OCI-LY7 (cell line): ENCODE measurements around the gene CYBRD1.

Experiments used
- EZH2phosphoT487 ChIP-seq: fragments of 200-600 bp; sonication (generic); IDR thresholded peaks from 2 replicates; pipeline ENCODE4 v1.6.1; 2018; ENCODE audit warnings: low read depth, borderline replicate concordance, mild to moderate bottlenecking, mixed run types, antibody characterized with exemption, low read length, moderate library complexity, mixed read lengths
- TF ChIP-seq, protein P1 (sequence below): fragments of 200-600 bp; sonication (generic); conservative IDR thresholded peaks from 2 replicates; pipeline ENCODE4 v1.5.1; 2014; ENCODE audit warnings: mild to moderate bottlenecking, antibody characterized with exemption, low read length, moderate library complexity, mixed read lengths

DNA sequence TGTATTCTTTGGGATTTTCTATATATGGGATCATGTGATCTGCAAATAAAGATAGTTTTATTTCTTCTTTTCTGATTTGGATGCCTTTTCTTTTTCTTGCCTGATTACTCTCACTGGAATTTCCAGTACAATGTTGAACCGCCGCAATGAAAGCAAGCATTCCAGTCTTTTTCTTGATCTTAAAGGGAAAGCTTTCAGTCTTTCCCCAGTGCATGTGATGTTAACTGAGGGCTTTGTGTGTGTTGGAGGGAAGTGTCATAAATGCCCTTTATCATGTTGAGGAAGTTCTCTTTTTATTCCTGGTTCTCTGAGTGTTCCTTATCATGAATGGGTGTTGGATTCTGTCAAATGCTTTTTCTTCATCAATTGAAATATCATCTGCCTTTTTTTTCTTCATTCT lies 16.9 kb upstream of the CYBRD1 start:
- TF ChIP-seq, protein P1, sequence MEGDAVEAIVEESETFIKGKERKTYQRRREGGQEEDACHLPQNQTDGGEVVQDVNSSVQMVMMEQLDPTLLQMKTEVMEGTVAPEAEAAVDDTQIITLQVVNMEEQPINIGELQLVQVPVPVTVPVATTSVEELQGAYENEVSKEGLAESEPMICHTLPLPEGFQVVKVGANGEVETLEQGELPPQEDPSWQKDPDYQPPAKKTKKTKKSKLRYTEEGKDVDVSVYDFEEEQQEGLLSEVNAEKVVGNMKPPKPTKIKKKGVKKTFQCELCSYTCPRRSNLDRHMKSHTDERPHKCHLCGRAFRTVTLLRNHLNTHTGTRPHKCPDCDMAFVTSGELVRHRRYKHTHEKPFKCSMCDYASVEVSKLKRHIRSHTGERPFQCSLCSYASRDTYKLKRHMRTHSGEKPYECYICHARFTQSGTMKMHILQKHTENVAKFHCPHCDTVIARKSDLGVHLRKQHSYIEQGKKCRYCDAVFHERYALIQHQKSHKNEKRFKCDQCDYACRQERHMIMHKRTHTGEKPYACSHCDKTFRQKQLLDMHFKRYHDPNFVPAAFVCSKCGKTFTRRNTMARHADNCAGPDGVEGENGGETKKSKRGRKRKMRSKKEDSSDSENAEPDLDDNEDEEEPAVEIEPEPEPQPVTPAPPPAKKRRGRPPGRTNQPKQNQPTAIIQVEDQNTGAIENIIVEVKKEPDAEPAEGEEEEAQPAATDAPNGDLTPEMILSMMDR, result no peak
- no peak for TF ChIP-seq EZH2phosphoT487
